ENCODE results near the gene NUDT8. TPM values are rescaled to one million over a fixed set of nuclear protein-coding genes. Genes with fewer than 3 reads are reported as not detected.

NUDT8 gene
- total and polyA plus RNA-seq, 4 donors = 4.1 to 9.5 (median 5.7) TPM

GRCh38 chr11:67651976-67652781 is 22.4 kb upstream of the NUDT8 start:
- no peaks in the 10 kb centered on the region for H3K9me3 ChIP-seq (ENCODE audit: control insufficient read depth, low read length)
- H3K36me3 ChIP-seq (ENCODE audit: control insufficient read depth in 1 of 2, insufficient read depth in 2 of 2, low read length in 1 of 2) = no peaks in the 10 kb centered on the region
- no peak for DNase-seq
- 45 to 51% methylated on average over 13 of the region's 13 CpGs for WGBS, 2 donors
- intact Hi-C loops (cut with DNase I) = no loop called here
- no peaks in the 10 kb centered on the region for H3K4me1 ChIP-seq (ENCODE audit: control insufficient read depth in 1 of 2, insufficient read depth in 2 of 2, low read length in 2 of 2)
- H3K4me3 ChIP-seq (ENCODE audit: low read length in 2 of 2) = no peak overlapping the region
- no peak overlapping the region for H3K27ac ChIP-seq (ENCODE audit: low read depth in 1 of 2, low read length in 2 of 2)
- ATAC-seq (ENCODE audit: low FRiP score) = no peak
- no peaks in the 10 kb centered on the region for H3K27me3 ChIP-seq (ENCODE audit: control insufficient read depth in 1 of 2, insufficient read depth in 2 of 2, low read length in 1 of 2)

GRCh38 chr11:67649634-67650510 is 20.1 kb upstream of the NUDT8 start:
- Histone ChIP-seq H3K36me3 (ENCODE audit: control insufficient read depth in 1 of 2, insufficient read depth in 2 of 2, low read length in 1 of 2) (no peaks in the 10 kb centered on the region), H3K27ac (ENCODE audit: low read depth in 1 of 2, low read length in 2 of 2) (no peak overlapping the region), H3K9me3 (ENCODE audit: control insufficient read depth, low read length) (no peaks in the 10 kb centered on the region), H3K27me3 (ENCODE audit: control insufficient read depth in 1 of 2, insufficient read depth in 2 of 2, low read length in 1 of 2) (no peaks in the 10 kb centered on the region), H3K4me1 (ENCODE audit: control insufficient read depth in 1 of 2, insufficient read depth in 2 of 2, low read length in 2 of 2) (no peaks in the 10 kb centered on the region), H3K4me3 (ENCODE audit: low read length in 2 of 2) (no peak overlapping the region)
- 84% methylated on average over 22 of the region's 22 CpGs for WGBS, 2 donors
- DNase-seq (peak in 1 of 2 donors; percentile 58), ATAC-seq (ENCODE audit: low FRiP score) (no peak)
- intact Hi-C loops (cut with DNase I) = no loop called here

GRCh38 chr11:67648796-67649613 is 19.3 kb upstream of the NUDT8 start:
- ATAC-seq (ENCODE audit: low FRiP score) (no peak), DNase-seq (peak; percentile 44 to 50)
- Histone ChIP-seq H3K4me1 (ENCODE audit: control insufficient read depth in 1 of 2, insufficient read depth in 2 of 2, low read length in 2 of 2) (no peaks in the 10 kb centered on the region), H3K9me3 (ENCODE audit: control insufficient read depth, low read length) (no peaks in the 10 kb centered on the region), H3K4me3 (ENCODE audit: low read length in 2 of 2) (no peak overlapping the region), H3K36me3 (ENCODE audit: control insufficient read depth in 1 of 2, insufficient read depth in 2 of 2, low read length in 1 of 2) (no peaks in the 10 kb centered on the region), H3K27ac (ENCODE audit: low read depth in 1 of 2, low read length in 2 of 2) (no peak overlapping the region), H3K27me3 (ENCODE audit: control insufficient read depth in 1 of 2, insufficient read depth in 2 of 2, low read length in 1 of 2) (no peaks in the 10 kb centered on the region)
- WGBS, 2 donors = 71 to 79% methylated on average over 12 of the region's 12 CpGs
- intact Hi-C loops (cut with DNase I) = no loop called here

GRCh38 chr11:67648140-67648795 is 18.5 kb upstream of the NUDT8 start:
- Histone ChIP-seq H3K27ac (ENCODE audit: low read depth in 1 of 2, low read length in 2 of 2) (no peak overlapping the region), H3K36me3 (ENCODE audit: control insufficient read depth in 1 of 2, insufficient read depth in 2 of 2, low read length in 1 of 2) (no peaks in the 10 kb centered on the region), H3K9me3 (ENCODE audit: control insufficient read depth, low read length) (no peaks in the 10 kb centered on the region), H3K4me3 (ENCODE audit: low read length in 2 of 2) (no peak overlapping the region), H3K4me1 (ENCODE audit: control insufficient read depth in 1 of 2, insufficient read depth in 2 of 2, low read length in 2 of 2) (no peaks in the 10 kb centered on the region), H3K27me3 (ENCODE audit: control insufficient read depth in 1 of 2, insufficient read depth in 2 of 2, low read length in 1 of 2) (no peaks in the 10 kb centered on the region)
- DNase-seq = peak; percentile 38 to 69
- intact Hi-C loops (cut with DNase I) = no loop called here
- ATAC-seq (ENCODE audit: low FRiP score) = no peak
- 72 to 85% methylated on average over 12 of the region's 12 CpGs for WGBS, 2 donors

GRCh38 chr11:67647471-67647870 is 17.7 kb upstream of the NUDT8 start:
- intact Hi-C loops (cut with DNase I) = no loop called here
- 66 to 78% methylated on average over 13 to 15 of the region's 15 CpGs for WGBS, 2 donors
- H3K27me3 ChIP-seq (ENCODE audit: control insufficient read depth in 1 of 2, insufficient read depth in 2 of 2, low read length in 1 of 2) = no peaks in the 10 kb centered on the region
- H3K4me3 ChIP-seq (ENCODE audit: low read length in 2 of 2) = no peak overlapping the region
- H3K36me3 ChIP-seq (ENCODE audit: control insufficient read depth in 1 of 2, insufficient read depth in 2 of 2, low read length in 1 of 2) = no peaks in the 10 kb centered on the region
- no peak for ATAC-seq (ENCODE audit: low FRiP score)
- DNase-seq = peak in 1 of 2 donors; percentile 64
- H3K27ac ChIP-seq (ENCODE audit: low read depth in 1 of 2, low read length in 2 of 2) = no peak overlapping the region
- no peaks in the 10 kb centered on the region for H3K4me1 ChIP-seq (ENCODE audit: control insufficient read depth in 1 of 2, insufficient read depth in 2 of 2, low read length in 2 of 2)
- no peaks in the 10 kb centered on the region for H3K9me3 ChIP-seq (ENCODE audit: control insufficient read depth, low read length)

DNA sequence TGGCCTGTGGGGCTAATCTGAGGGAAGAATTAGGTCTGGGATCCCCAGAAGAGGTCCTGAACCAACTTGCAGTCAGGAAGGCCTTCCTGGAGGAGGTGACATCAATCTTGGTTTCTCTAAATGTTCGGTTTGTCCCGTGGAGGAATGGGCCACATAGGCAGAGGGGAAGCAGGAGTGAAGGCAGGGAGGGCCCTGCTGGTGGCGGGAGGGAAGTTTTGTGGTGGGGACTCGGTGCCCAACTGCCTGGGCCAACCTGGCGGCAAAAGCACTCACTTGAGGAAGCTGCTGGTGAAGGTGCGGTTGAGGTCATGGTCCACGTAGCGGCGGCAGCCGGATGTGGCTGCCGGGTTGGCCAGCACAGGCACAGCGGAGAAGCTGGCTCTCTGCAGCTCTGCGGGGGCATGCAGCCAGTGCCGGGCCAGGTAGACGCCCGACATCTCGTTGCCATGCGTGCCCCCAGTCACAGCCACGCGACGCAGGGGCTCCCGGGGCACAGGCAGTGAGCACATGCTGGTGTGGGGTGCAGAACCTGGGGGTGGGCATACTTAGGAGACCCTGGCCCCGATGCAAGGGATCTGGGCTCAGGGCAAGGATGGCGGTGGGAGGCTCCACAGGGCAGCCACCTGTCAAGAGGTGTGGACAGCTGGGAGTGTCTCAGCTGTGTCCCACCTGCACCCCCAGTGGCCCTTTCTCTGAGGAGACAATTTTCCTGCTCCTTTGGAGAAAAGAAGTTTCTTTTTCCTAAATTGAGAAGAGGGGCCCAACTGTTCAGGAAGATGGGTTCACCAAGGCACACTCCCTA is 17.0 kb upstream of the NUDT8 start:
- DNase-seq (peak; percentile 48 to 57), ATAC-seq (ENCODE audit: low FRiP score) (no peak)
- Histone ChIP-seq H3K9me3 (ENCODE audit: control insufficient read depth, low read length) (no peaks in the 10 kb centered on the region), H3K4me1 (ENCODE audit: control insufficient read depth in 1 of 2, insufficient read depth in 2 of 2, low read length in 2 of 2) (no peaks in the 10 kb centered on the region), H3K4me3 (ENCODE audit: low read length in 2 of 2) (no peak overlapping the region), H3K36me3 (ENCODE audit: control insufficient read depth in 1 of 2, insufficient read depth in 2 of 2, low read length in 1 of 2) (no peaks in the 10 kb centered on the region), H3K27ac (ENCODE audit: low read depth in 1 of 2, low read length in 2 of 2) (no peak overlapping the region), H3K27me3 (ENCODE audit: control insufficient read depth in 1 of 2, insufficient read depth in 2 of 2, low read length in 1 of 2) (no peaks in the 10 kb centered on the region)
- intact Hi-C loops (cut with DNase I) = no loop called here
- 77 to 83% methylated on average over 22 to 24 of the region's 24 CpGs for WGBS, 2 donors

GRCh38 chr11:67645521-67646461 is 16.1 kb upstream of the NUDT8 start:
- DNase-seq (peak in 1 of 2 donors; percentile 62), ATAC-seq (ENCODE audit: low FRiP score) (no peak)
- WGBS, 2 donors = 80 to 85% methylated on average over 22 to 24 of the region's 24 CpGs
- no peak overlapping the region for H3K4me3 ChIP-seq (ENCODE audit: low read length in 2 of 2)
- H3K9me3 ChIP-seq (ENCODE audit: control insufficient read depth, low read length) = no peaks in the 10 kb centered on the region
- H3K27ac ChIP-seq (ENCODE audit: low read depth in 1 of 2, low read length in 2 of 2) = no peak overlapping the region
- H3K36me3 ChIP-seq (ENCODE audit: control insufficient read depth in 1 of 2, insufficient read depth in 2 of 2, low read length in 1 of 2) = no peaks in the 10 kb centered on the region
- intact Hi-C loops (cut with DNase I) = no loop called here
- no peaks in the 10 kb centered on the region for H3K4me1 ChIP-seq (ENCODE audit: control insufficient read depth in 1 of 2, insufficient read depth in 2 of 2, low read length in 2 of 2)
- no peaks in the 10 kb centered on the region for H3K27me3 ChIP-seq (ENCODE audit: control insufficient read depth in 1 of 2, insufficient read depth in 2 of 2, low read length in 1 of 2)
